HG03060 (cell line): ENCODE measurements around the gene SALL1.

Source experiments
- ATAC-seq: cut with Tn5 transposase; IDR thresholded peaks from one replicate; pipeline ENCODE4 v1.9.1; 2021; ENCODE audit warnings: low read depth, moderate number of reproducible peaks; ENCODE audit not compliant: unreplicated experiment

Gene SALL1

DNA sequence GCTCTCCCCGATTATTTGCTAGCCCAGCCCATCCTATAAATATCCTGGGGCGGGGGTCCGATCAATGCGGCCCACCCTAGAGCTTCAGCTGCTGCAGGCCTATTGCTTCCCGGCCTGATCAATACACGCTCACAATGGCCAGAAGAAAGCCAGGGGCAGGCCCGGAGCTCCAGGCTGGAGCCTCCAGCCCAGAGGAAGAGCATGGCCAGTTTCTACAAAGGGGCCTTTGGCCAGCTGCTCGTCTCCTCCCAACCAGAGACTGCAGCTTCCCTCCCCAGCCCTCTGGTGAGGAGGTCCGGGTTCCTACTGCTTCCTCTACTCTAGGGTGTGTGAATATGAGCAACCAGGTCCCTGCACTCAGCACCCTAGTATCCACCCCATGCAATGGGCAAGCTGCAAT, 36.7 kb downstream of the SALL1 start:
- no peak for ATAC-seq

GRCh38 chr16:51113236-51114125, 37.6 kb downstream of the SALL1 start:
- no peak for ATAC-seq

DNA sequence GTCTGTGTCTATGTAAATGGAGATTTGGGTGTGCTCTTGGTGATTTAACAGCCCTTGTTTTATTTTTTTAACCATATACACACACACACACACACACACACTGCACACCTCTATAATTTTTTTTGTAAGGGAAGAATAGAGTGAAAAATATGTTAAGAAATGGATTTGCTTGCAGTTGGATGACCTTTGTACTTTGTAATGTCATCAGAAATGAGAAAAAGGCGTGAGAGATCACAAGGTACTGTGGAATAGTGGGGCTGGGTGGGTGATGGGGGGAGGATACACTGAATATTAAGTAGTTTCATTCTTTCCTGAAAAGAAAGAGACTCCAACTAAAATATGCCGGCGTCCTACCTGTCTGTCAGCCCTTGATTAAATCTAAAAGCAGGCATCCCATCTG, 38.7 kb downstream of the SALL1 start:
- ATAC-seq: no peak

- no peak for ATAC-seq
Observed at GRCh38 chr16:51111759-51112158, 39.3 kb downstream of the SALL1 start.

DNA sequence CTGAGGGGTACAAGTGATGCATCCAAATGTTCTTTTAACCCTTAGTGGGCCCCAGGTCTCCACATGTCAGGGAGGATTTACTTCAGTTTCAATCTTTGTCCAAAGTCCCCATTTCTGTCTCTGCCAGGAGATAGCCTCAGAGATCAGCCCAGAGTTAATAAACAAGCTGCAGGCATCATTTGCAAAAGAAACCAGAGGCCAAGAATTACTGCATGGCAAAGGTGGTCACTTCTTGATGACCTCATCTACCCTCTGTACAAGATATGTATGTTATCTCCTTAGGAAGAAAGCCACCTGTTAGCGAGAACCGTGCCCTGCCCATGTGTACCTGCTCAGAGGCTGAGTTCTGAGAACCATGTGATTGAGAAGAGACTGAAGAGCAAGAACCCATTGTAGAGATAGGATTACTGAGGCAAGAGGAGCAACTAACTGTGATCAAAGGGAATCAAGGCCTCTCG, 40.3 kb downstream of the SALL1 start:
- no peak for ATAC-seq

GRCh38 chr16:51109173-51109572, 41.9 kb downstream of the SALL1 start:
- no peak for ATAC-seq

DNA sequence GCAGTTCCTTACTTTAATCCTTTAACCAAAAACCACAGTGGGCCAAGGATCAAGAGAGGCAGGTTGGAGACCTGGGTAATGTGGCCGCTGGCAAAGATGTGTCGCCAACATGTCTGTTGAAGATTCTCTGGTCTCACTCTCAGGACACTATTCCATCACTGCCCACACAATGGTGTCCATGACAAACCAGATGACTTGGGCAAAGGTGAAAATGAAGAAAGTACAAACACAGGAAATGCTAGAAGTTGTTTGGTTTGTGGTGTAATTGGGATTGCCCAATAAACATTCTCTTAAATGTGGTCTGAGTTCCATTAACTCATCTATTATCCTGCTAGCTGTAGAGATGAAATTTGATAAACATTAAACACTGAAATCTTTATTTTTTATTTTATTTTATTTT, 43.3 kb downstream of the SALL1 start:
- ATAC-seq: no peak

GRCh38 chr16:51106535-51106934, 44.5 kb downstream of the SALL1 start:
- no peak for ATAC-seq

DNA sequence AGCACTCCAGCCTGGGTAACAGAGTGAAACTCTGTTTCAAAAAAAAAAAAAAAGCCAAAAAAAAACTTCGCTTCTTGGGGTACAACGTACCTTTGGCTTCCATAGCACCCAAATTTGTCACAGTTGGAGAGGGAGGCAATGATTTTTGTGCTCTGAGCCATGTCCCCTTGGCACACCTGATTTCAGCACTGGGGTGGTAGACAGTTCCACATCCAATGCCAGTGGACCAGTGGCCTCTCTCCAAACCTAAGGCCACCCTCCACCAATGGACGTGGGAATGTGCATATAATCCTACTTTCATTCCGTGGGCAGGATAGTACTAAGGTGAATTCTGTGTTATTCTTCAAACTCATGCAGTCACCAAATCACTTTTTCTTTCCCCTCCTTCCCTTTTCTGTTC, 47.5 kb downstream of the SALL1 start:
- ATAC-seq: no peak

GRCh38 chr16:51097729-51098128, 53.3 kb downstream of the SALL1 start:
- ATAC-seq: no peak

DNA sequence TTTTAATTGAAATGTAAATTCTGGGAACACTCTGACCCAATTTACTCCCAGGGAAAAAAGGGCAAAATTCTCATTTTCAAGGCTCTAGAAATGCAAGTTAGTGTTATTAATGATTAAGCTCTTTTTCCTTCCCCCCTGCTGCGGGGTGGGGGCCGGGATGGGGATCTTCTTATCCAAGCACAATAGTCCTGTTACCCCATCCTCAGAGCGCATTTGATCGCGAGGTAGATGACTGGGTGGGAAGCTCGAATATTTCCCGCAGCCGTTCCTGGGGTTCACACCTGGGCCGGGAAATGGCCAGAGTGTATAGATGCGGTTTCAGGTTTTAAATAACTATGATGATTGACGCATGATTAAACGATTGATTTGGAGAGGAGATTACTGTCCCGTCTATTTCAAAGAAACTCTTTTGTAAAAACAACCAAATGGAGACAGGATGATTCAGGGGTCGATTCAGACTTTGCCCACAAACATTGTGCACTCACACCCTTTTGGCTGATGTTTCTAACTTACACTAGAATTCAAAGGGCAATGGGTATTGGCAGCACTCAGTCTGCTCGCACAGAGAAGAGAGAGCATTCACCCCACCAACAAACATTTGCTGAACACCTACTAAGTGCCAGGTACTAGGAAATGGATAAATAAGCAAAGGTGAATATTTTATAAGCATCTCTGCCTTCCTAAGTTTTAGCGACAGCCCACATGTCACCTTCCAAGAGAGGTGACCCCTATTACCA, 55.0 kb downstream of the SALL1 start:
- no peak for ATAC-seq

DNA sequence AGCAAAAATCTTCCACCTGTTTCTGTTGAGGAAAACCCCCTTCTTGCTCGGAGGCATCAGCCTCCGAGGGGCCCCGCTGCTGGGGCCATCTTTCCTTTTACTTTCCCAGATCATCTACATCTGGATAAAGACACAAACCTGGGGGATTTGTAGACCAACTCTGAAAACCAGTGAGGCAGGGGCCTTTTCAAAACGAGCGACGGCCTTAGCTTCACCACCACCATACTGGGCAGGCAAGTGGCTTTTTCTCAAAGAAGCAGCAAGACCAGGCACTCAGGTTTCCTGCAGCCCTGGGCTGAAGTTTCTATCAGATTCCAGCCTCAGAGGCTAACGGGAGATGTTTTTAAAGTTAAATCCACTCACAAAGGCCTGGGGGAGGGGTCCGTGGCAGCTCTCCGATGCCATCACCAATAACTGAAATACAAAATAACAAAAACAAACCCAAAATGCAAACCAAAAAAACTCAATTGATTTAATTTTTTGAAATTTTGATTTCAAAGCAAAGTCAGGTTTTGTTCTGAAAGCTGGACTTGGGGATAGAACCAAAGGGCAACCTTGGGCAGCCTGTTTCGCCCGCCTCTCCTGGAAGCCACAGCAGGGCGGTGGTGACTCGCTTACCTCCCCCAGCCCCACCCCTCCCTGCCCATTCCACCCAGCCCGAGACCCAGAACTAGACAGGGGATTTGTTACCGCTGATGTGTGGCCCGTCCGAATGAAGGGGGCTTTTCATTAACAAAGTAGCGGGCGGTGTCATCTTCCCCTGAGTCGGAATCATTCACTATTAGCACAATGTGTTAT, 55.8 kb downstream of the SALL1 start:
- ATAC-seq: no peak

- ATAC-seq: no peak
Observed at GRCh38 chr16:51093726-51094280, 57.3 kb downstream of the SALL1 start.
